HCT116 (cell line): ENCODE data around the gene WWP2. TPM values are rescaled to one million over a fixed set of nuclear protein-coding genes. Genes with fewer than 3 reads are reported as not detected.

Experiments
- ATAC-seq: fragments of 200-7000 bp; cut with Tn5 transposase; 2 replicates; pipeline ENCODE4 v1.9.1; 2020; ENCODE audit warnings: mild to moderate bottlenecking, moderate library complexity
- BruUV-seq: library from RNA; stranded (reverse); fragments of 400-500 nt; replicated peaks from 2 replicates; lab custom pipeline; 2021; lab: Mats Ljungman, UMichigan
- CTCF ChIA-PET: fragments of 300-600 bp; sonication (Branson Sonifier 250); formaldehyde crosslinking; loops from one replicate; lab custom pipeline; 2021; ENCODE audit warnings: antibody characterized with exemption; lab: Charles Lee
- POLR2A ChIA-PET: fragments of 300-600, 350-600 bp; sonication (Branson Sonifier 250); formaldehyde crosslinking; loops from one replicate; lab custom pipeline; 2021; ENCODE audit warnings: antibody characterized with exemption; lab: Charles Lee
- RAD21 ChIA-PET, 2 experiments: fragments of 300-600 bp; sonication (Branson Sonifier 250); formaldehyde crosslinking; loops; one replicate each; lab custom pipeline; 2023; ENCODE audit warnings: low total read pairs in 2 of 2; ENCODE audit not compliant: uncharacterized antibody in 2 of 2, unreplicated experiment in 2 of 2, low non-redundant PET in 1 of 2; lab: Charles Lee
- DNase-seq: peaks from one replicate; pipeline ENCODE4 v3.0.0-alpha.2; 2010; ENCODE audit warnings: low read depth, low spot score
- H2AFZ ChIP-seq: fragments of 200-600 bp; shearing (Covaris generic), sonication (generic); 2 replicates; pipeline ENCODE4 v1.6.1; 2017; ENCODE audit warnings: low read depth, mixed run types, mixed read lengths, antibody characterized with exemption, low read length; ENCODE audit not compliant: poor library complexity, severe bottlenecking
- H3K27ac ChIP-seq: 2 replicates; pipeline ENCODE4 v1.5.1; 2012; ENCODE audit warnings: low read depth, low read length
- H3K27me3 ChIP-seq: fragments of 200-600 bp; sonication (generic); 2 replicates; pipeline ENCODE4 v1.6.1; 2016; ENCODE audit warnings: mixed run types, low read length, mixed read lengths; ENCODE audit not compliant: insufficient read depth
- H3K36me3 ChIP-seq, 2 experiments: fragments of 200-500 bp in 1 of 2; fragments of 200-600 bp in 1 of 2; sonication (Bioruptor generic) in 1 of 2; sonication (generic) in 1 of 2; 2 replicates each; pipeline versions ENCODE4 v1.5.1 to v1.6.1; 2014 to 2016; ENCODE audit warnings: low read length in 2 of 2, inconsistent platforms in 1 of 2, mixed read lengths in 1 of 2, mixed run types in 1 of 2; ENCODE audit not compliant: insufficient read depth in 2 of 2, control insufficient read depth in 1 of 2
- H3K4me1 ChIP-seq, 2 experiments: fragments of 200-600 bp in 1 of 2; sonication (generic) in 1 of 2; 2 replicates each; pipeline versions ENCODE4 v1.5.1 to v1.6.1; 2012 to 2017; ENCODE audit warnings: low read length in 2 of 2, inconsistent platforms in 1 of 2, mild to moderate bottlenecking in 1 of 2, mixed read lengths in 1 of 2, mixed run types in 1 of 2, moderate library complexity in 1 of 2; ENCODE audit not compliant: insufficient read depth in 2 of 2, control insufficient read depth in 1 of 2
- H3K4me2 ChIP-seq: fragments of 200-600 bp; sonication (generic); 2 replicates; pipeline ENCODE4 v1.6.1; 2017; ENCODE audit warnings: mixed run types, low read length, mixed read lengths
- H3K4me3 ChIP-seq, 2 experiments: fragments of 200-600 bp in 1 of 2; sonication (generic) in 1 of 2; replicated peaks in 1 of 2; 2 replicates each; pipeline ENCODE4 v1.5.1; 2011 to 2016; ENCODE audit warnings: low read length in 2 of 2, control low read depth in 1 of 2, low read depth in 1 of 2, mild to moderate bottlenecking in 1 of 2, mixed read lengths in 1 of 2, mixed run types in 1 of 2
- H3K79me2 ChIP-seq: fragments of 200-600 bp; sonication (generic); 2 replicates; pipeline ENCODE4 v1.6.1; 2017; ENCODE audit warnings: mild to moderate bottlenecking, mixed run types, low read length, moderate library complexity, mixed read lengths; ENCODE audit not compliant: insufficient read depth
- H3K9ac ChIP-seq: fragments of 200-600 bp; sonication (generic); 2 replicates; pipeline ENCODE4 v1.6.1; 2016; ENCODE audit warnings: low read length, mixed read lengths
- H3K9me2 ChIP-seq: fragments of 200-600 bp; sonication (generic), shearing (Covaris generic); 2 replicates; pipeline ENCODE4 v1.6.1; 2017; ENCODE audit warnings: mixed run types, mild to moderate bottlenecking, moderate library complexity; ENCODE audit not compliant: insufficient read depth
- H3K9me3 ChIP-seq, 2 experiments: fragments of 200-500 bp in 1 of 2; fragments of 200-600 bp in 1 of 2; sonication (Bioruptor generic) in 1 of 2; sonication (generic) in 1 of 2; 2 replicates each; pipeline ENCODE4 v1.6.1; 2014 to 2017; ENCODE audit warnings: low read length in 2 of 2, mixed read lengths in 2 of 2, inconsistent platforms in 1 of 2, low read depth in 1 of 2, mild to moderate bottlenecking in 1 of 2, mixed run types in 1 of 2, moderate library complexity in 1 of 2; ENCODE audit not compliant: control insufficient read depth in 1 of 2, insufficient read depth in 1 of 2
- H4K20me1 ChIP-seq: fragments of 200-600 bp; sonication (generic), shearing (Covaris generic); 2 replicates; pipeline ENCODE4 v1.6.1; 2017; ENCODE audit warnings: mixed run types, mild to moderate bottlenecking, moderate library complexity; ENCODE audit not compliant: insufficient read depth
- CEBPB ChIP-seq: IDR thresholded peaks from 2 replicates; pipeline ENCODE4 v1.6.1; 2012; ENCODE audit warnings: low read depth
- CTCF ChIP-seq, 3 experiments: fragments of 200-600 bp in 1 of 3; sonication (generic) in 1 of 3; IDR thresholded peaks in 2 of 3; conservative IDR thresholded peaks in 1 of 3; 2 replicates each; pipeline ENCODE4 v1.5.1; 2012 to 2017; ENCODE audit warnings: low read depth in 2 of 3, low read length in 2 of 3, antibody characterized with exemption in 1 of 3, borderline replicate concordance in 1 of 3, control low read depth in 1 of 3, mild to moderate bottlenecking in 1 of 3, mixed read lengths in 1 of 3, mixed run types in 1 of 3, moderate library complexity in 1 of 3; ENCODE audit not compliant: insufficient read depth in 1 of 3
- ELF1 ChIP-seq: IDR thresholded peaks from 2 replicates; pipeline ENCODE4 v1.6.1; 2012; ENCODE audit warnings: low read depth, borderline replicate concordance
- EZH2phosphoT487 ChIP-seq: fragments of 200-600 bp; IDR thresholded peaks from 2 replicates; pipeline ENCODE4 v1.6.1; 2018; ENCODE audit warnings: antibody characterized with exemption, borderline replicate concordance
- JUND ChIP-seq: IDR thresholded peaks from 2 replicates; pipeline ENCODE4 v1.6.1; 2012
- POLR2AphosphoS5 ChIP-seq: IDR thresholded peaks from 2 replicates; pipeline ENCODE4 v1.6.1; 2011; ENCODE audit warnings: mild to moderate bottlenecking, low read depth, low read length, moderate library complexity
- YY1 ChIP-seq: IDR thresholded peaks from 2 replicates; pipeline ENCODE4 v1.6.1; 2011; ENCODE audit warnings: low read length, low read depth, moderate library complexity, mild to moderate bottlenecking; ENCODE audit not compliant: insufficient replicate concordance; ENCODE audit errors: extremely low read depth
- ZFX ChIP-seq: fragments of 450-650 bp; IDR thresholded peaks from 2 replicates; pipeline ENCODE4 v1.6.1; 2017
- intact Hi-C: fragments of 100-400 bp; cut with micrococcal nuclease; formaldehyde crosslinking; loops from 2 replicates; pipeline ENCODE4 v1.10.0; 2022
- total RNA-seq: library from RNA; stranded (reverse); gene quantifications from one replicate; pipeline ENCODE4 v1.2.1, GENCODE V29; 2021; ENCODE audit not compliant: unreplicated experiment

WWP2 gene
- total RNA-seq, 1 experiment from 2014 or later = 44.2 TPM

DNA sequence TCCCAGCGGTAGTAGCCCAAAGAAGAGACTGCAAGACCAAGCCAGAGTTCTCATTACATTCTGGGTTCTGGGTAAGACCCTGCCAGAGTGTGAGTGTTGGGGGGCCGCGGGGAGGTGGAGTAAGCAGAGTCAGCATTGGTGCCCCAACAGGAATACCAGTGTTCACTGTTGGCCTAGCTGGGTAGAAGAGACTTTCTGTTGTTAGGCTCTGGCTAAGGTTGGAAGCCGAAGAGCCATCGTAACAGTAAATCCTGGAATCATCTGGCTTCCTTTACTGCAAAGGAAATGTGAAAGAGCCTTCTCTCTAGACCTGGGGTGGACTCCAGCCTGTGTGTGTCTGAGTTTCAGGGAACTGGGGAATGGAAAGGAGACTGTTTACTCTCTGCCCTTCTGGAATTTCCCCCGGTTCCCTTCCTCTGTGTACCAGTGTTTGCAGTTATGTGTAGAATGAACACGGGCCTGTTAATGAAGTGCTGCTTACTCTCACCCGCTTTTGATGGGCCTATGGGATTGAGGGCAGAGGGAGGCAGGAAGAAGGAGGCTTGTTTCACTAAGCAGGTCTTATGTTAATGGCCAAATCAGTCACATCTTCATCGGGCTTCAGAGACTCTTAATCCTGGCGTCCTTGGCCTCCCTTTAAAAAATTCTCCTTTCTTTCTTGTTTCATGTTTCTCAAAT is 68.5 kb downstream of the WWP2 start:
- Histone ChIP-seq H3K79me2 (no peaks in the 10 kb centered on the region), H3K4me2 (no peak overlapping the region), H3K9me2 (no peaks in the 10 kb centered on the region), H3K4me3 (no peak overlapping the region), H3K9me3 (no peaks in the 10 kb centered on the region), H3K27ac (no peak overlapping the region), H3K9ac (no peak overlapping the region), H3K36me3 (no peaks in the 10 kb centered on the region; a peak in 1 of 4 replicates), H2AFZ (no peak overlapping the region), H3K27me3 (no peaks in the 10 kb centered on the region), H3K4me1 (peaks cover 6 to 8% of the 10 kb centered on the region in 2 experiments; a peak in 3 of 4 replicates), H4K20me1 (no peaks in the 10 kb centered on the region)
- intact Hi-C loops = no loop called here
- ChIA-PET CTCF (no interaction called here), POLR2A (no interaction called here), RAD21 (no interaction called here)
- BruUV-seq = no TSS peak
- no peak for DNase-seq
- TF ChIP-seq POLR2AphosphoS5 (no peak), YY1 (no peak), CEBPB (no peak), JUND (no peak), ZFX (no peak), ELF1 (no peak), EZH2phosphoT487 (no peak), CTCF (IDR thresholded peaks at IDR 0.05 in 2 of 3, conservative IDR thresholded peaks at IDR 0.05 in 1 of 3; ENCODE audit: borderline replicate concordance in 1 of 3, insufficient read depth in 1 of 3, low read depth in 2 of 3, low read length in 2 of 3) (no peak)
- ATAC-seq = no peak
